HG02763 (cell line): Measurements from ENCODE around the gene MBTPS2.

Experiments
- ATAC-seq: cut with Tn5 transposase; IDR thresholded peaks from one replicate; pipeline ENCODE4 v1.9.1; 2021; ENCODE audit warnings: mild to moderate bottlenecking, moderate library complexity; ENCODE audit not compliant: unreplicated experiment

Gene MBTPS2

DNA sequence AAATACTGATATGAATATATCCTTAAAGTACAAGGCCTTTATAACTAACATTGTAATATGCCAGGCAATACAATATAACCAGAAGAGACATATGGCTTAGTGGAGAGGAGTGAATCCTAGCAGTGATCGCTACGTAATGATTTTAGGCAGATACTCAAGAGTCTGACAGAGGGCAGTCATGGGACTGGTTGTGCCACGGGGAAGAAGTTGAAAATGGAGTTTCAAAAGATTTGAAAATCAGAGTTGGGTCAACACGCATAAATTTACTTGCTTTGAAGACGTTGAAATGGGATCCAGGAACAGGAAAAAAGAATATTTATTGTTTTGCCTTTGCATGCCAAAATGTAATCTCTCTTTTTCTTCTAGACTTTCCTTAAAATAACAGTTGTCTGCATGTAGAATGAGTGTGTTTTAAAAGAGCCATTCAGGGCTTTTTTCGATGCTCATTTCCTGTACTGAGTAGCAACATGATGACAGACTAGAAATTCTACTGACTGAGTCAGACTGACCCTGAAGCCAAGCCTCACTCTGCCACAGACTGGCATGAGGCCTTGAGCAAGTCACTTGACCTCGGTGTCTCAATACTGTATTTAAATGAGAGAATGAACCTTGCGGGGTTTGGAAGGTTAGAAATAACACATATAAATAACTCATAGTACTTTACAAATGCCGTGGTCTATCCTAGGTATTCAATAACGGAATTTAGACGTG, 93.0 kb downstream of the MBTPS2 start:
- ATAC-seq, result no peak

DNA sequence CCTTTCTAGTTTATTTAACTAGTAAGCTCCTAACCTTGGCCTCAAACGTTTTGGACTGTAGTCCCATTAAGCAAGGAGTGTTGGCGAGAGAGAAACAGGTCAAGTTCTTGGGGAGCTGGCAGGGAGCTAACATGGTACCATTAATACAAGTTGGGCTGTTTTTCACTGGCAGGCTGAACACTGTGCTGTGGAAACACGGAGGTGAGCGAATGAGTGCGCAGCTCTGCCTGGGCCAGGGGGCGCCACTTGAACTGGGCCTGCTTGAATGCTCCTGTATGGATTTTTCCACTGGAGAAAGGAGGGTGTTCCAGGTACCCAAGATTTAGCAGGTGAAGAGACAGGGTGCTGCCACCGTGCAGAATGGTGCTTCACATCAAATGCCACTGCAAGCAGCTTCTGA, 93.7 kb downstream of the MBTPS2 start:
- ATAC-seq, result no peak

DNA sequence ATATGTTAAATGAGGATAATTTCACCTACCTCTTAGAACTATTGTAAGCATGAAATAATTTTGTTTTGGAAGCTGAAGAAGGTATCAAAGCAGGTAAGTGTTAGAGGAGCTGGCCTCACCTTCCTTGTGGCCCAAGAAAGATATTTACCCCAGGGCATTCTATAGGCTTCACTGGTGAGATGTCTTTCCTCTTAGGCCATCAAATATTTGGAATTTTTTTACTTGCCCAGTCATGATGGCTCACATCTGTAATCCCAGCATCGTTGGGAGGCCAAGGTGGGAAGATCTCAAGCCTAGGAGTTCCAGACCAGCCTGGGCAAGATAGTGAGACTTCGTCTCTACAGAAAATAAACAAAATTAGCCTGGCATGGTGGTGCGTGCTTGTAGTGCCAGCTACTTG, 95.0 kb downstream of the MBTPS2 start:
- ATAC-seq, result no peak
